Measurements from ENCODE around the gene CRYZL1. TPM values are rescaled to one million over a fixed set of nuclear protein-coding genes. Genes with fewer than 3 reads are reported as not detected.

Gene CRYZL1
- polyA plus RNA-seq, 1 donor (not counting 4 experiments of a cell fraction or from before 2014, with no cell fraction given) = 48.9 TPM

GRCh38 chr21:33645730-33646129 lies 4.2 kb upstream of the CRYZL1 start:
- peaks cover 18% of the 10 kb centered on the region for H3K4me1 ChIP-seq (ENCODE audit: control insufficient read depth, extremely low read depth, insufficient read depth, low read length)
- H3K4me2 ChIP-seq (ENCODE audit: control insufficient read depth, extremely low read depth, insufficient read depth, low read depth, low read length) = peak overlapping the region; percentile 45
- H3K9me3 ChIP-seq (ENCODE audit: control insufficient read depth, low read depth, low read length) = no peaks in the 10 kb centered on the region
- FAIRE-seq (peak; percentile 13), DNase-seq (ENCODE audit: low read depth, low spot score) (no peak)
- peaks cover 90% of the 10 kb centered on the region for H3K79me2 ChIP-seq (ENCODE audit: control insufficient read depth, insufficient read depth, low read length)
- no peak overlapping the region for H2AFZ ChIP-seq (ENCODE audit: control insufficient read depth, low read length)
- no peak for TF ChIP-seq EZH2 (IDR thresholded peaks at IDR 0.05; ENCODE audit: low read length)
- TF ChIP-seq, protein P1, sequence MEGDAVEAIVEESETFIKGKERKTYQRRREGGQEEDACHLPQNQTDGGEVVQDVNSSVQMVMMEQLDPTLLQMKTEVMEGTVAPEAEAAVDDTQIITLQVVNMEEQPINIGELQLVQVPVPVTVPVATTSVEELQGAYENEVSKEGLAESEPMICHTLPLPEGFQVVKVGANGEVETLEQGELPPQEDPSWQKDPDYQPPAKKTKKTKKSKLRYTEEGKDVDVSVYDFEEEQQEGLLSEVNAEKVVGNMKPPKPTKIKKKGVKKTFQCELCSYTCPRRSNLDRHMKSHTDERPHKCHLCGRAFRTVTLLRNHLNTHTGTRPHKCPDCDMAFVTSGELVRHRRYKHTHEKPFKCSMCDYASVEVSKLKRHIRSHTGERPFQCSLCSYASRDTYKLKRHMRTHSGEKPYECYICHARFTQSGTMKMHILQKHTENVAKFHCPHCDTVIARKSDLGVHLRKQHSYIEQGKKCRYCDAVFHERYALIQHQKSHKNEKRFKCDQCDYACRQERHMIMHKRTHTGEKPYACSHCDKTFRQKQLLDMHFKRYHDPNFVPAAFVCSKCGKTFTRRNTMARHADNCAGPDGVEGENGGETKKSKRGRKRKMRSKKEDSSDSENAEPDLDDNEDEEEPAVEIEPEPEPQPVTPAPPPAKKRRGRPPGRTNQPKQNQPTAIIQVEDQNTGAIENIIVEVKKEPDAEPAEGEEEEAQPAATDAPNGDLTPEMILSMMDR (optimal IDR thresholded peaks at IDR 0.05 in 1 of 3, IDR thresholded peaks at IDR 0.05 in 1 of 3, conservative IDR thresholded peaks at IDR 0.05 in 1 of 3; ENCODE audit: extremely low read depth in 1 of 3, insufficient read depth in 2 of 3, low read length in 3 of 3) = no peak
- no peaks in the 10 kb centered on the region for H3K27me3 ChIP-seq (ENCODE audit: control insufficient read depth, extremely low read depth, insufficient read depth, low read length)
- no peak overlapping the region for H3K9ac ChIP-seq (ENCODE audit: control insufficient read depth, extremely low read depth, insufficient read depth, low read length)
- H3K27ac ChIP-seq (ENCODE audit: control insufficient read depth, insufficient read depth, low read length) = no peak overlapping the region
- dilution Hi-C loops (cut with MboI; ENCODE audit: extremely low pct_ligation_motif_present, low sequenced_read_pairs) = no loop called here
- no peaks in the 10 kb centered on the region for H4K20me1 ChIP-seq (ENCODE audit: control insufficient read depth, extremely low read depth, insufficient read depth, low read length)
- H3K36me3 ChIP-seq (ENCODE audit: control insufficient read depth in 2 of 2, extremely low read depth in 1 of 2, insufficient read depth in 2 of 2, low read length in 2 of 2) = no peaks in the 10 kb centered on the region
- no peak overlapping the region for H3K4me3 ChIP-seq (ENCODE audit: control insufficient read depth in 2 of 3, extremely low read depth in 1 of 3, insufficient read depth in 2 of 3, low read depth in 1 of 3, low read length in 3 of 3)
- H3K9me1 ChIP-seq (ENCODE audit: control insufficient read depth, extremely low read depth, insufficient read depth, low read length) = peaks cover 3% of the 10 kb centered on the region

- H3K4me2 ChIP-seq (ENCODE audit: control insufficient read depth, extremely low read depth, insufficient read depth, low read depth, low read length) = peak overlapping the region; percentile 92
- DNase-seq (ENCODE audit: low read depth, low spot score) (no peak), FAIRE-seq (no peak)
- no peak overlapping the region for H2AFZ ChIP-seq (ENCODE audit: control insufficient read depth, low read length)
- H4K20me1 ChIP-seq (ENCODE audit: control insufficient read depth, extremely low read depth, insufficient read depth, low read length) = no peaks in the 10 kb centered on the region
- H3K27me3 ChIP-seq (ENCODE audit: control insufficient read depth, extremely low read depth, insufficient read depth, low read length) = no peaks in the 10 kb centered on the region
- peak overlapping the region; percentile 78 for H3K9ac ChIP-seq (ENCODE audit: control insufficient read depth, extremely low read depth, insufficient read depth, low read length)
- H3K36me3 ChIP-seq (ENCODE audit: control insufficient read depth in 2 of 2, extremely low read depth in 1 of 2, insufficient read depth in 2 of 2, low read length in 2 of 2) = no peaks in the 10 kb centered on the region
- no peaks in the 10 kb centered on the region for H3K9me1 ChIP-seq (ENCODE audit: control insufficient read depth, extremely low read depth, insufficient read depth, low read length)
- H3K4me3 ChIP-seq (ENCODE audit: control insufficient read depth in 2 of 3, extremely low read depth in 1 of 3, insufficient read depth in 2 of 3, low read depth in 1 of 3, low read length in 3 of 3) = peak overlapping the region; percentile 82 to 91 (median 83)
- H3K79me2 ChIP-seq (ENCODE audit: control insufficient read depth, insufficient read depth, low read length) = peaks cover 86% of the 10 kb centered on the region
- no peak for TF ChIP-seq EZH2 (IDR thresholded peaks at IDR 0.05; ENCODE audit: low read length)
- TF ChIP-seq, protein P1 (optimal IDR thresholded peaks at IDR 0.05 in 1 of 3, IDR thresholded peaks at IDR 0.05 in 1 of 3, conservative IDR thresholded peaks at IDR 0.05 in 1 of 3; ENCODE audit: extremely low read depth in 1 of 3, insufficient read depth in 2 of 3, low read length in 3 of 3) = no peak
- no peaks in the 10 kb centered on the region for H3K9me3 ChIP-seq (ENCODE audit: control insufficient read depth, low read depth, low read length)
- dilution Hi-C loops (cut with MboI; ENCODE audit: extremely low pct_ligation_motif_present, low sequenced_read_pairs) = no loop called here
- peaks cover 26% of the 10 kb centered on the region for H3K4me1 ChIP-seq (ENCODE audit: control insufficient read depth, extremely low read depth, insufficient read depth, low read length)
- H3K27ac ChIP-seq (ENCODE audit: control insufficient read depth, insufficient read depth, low read length) = peak overlapping the region; percentile 67
These were observed 3.0 kb upstream of the CRYZL1 start for GRCh38 chr21:33644383-33645074.
